ENCODE results near the gene PP2D1. TPM values are rescaled to one million over a fixed set of nuclear protein-coding genes. Genes with fewer than 3 reads are reported as not detected.

Gene PP2D1
- total and polyA plus RNA-seq, 9 of the 15 experiments (the other 6 are each of a cell fraction or from before 2014, with no cell fraction given), result 0.07 to 0.10 TPM; not detected in 7

DNA sequence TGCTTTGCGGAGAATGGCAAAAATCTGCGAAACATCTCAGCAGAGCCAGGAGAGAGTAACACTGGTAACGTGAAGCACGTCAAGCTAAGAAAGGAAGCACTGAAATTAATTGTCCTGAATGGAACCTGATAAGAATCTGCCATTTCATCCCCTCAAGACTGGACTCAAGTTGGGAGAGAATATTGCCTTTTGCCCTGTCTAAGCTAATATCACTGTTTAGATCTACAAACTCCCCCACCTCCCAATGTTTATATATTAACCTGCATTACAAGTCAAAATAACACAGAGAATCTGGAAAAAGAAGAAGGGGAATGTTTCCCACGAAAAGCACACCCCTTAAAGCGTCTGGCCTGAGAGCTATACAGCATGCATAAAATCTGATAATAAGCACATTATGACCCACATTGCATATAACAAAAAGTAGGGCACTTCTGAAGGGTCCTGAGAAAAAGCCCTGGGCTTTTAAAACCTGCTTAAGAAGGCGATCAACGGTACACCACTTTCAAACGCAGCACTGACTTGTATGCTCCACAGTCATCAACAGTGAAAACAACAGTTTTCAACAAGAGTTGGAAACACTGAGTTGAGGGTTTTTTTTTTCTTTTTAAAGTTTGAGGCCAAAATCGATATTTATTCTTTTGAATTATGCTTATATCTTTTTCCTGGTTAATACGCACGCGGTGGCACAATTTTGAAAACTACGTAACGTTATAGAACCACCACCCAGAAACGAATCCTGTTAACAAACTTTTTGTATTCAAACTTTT, 26.8 kb upstream of the PP2D1 start (continued):
- TF ChIP-seq CTBP1 (IDR thresholded peaks at IDR 0.05; ENCODE audit: borderline replicate concordance), result peak; percentile 58
- TF ChIP-seq LEF1 (IDR thresholded peaks at IDR 0.05), result peak; percentile 42; the same call in 1 of the 2 replicates
- TF ChIP-seq ZNF311 (CRISPR knock-in tag; IDR thresholded peaks at IDR 0.05), result no peak
- TF ChIP-seq HDAC2 (IDR thresholded peaks at IDR 0.05), result 0 out of 2 replicates have a peak, but pooled peaks have one; percentile 24
- TF ChIP-seq ETS2 (tag; IDR thresholded peaks at IDR 0.05; ENCODE audit: borderline replicate concordance, poor library complexity, severe bottlenecking), result no peak
- peak; percentile 87; the same call in 1 of the 2 replicates for TF ChIP-seq GATAD2B (IDR thresholded peaks at IDR 0.05; ENCODE audit: borderline replicate concordance)
- no peak for TF ChIP-seq ZNF239 (CRISPR knock-in tag; IDR thresholded peaks at IDR 0.05)
- TF ChIP-seq SMARCA4 (IDR thresholded peaks at IDR 0.05), result peak; percentile 94
- TF ChIP-seq, protein P1, sequence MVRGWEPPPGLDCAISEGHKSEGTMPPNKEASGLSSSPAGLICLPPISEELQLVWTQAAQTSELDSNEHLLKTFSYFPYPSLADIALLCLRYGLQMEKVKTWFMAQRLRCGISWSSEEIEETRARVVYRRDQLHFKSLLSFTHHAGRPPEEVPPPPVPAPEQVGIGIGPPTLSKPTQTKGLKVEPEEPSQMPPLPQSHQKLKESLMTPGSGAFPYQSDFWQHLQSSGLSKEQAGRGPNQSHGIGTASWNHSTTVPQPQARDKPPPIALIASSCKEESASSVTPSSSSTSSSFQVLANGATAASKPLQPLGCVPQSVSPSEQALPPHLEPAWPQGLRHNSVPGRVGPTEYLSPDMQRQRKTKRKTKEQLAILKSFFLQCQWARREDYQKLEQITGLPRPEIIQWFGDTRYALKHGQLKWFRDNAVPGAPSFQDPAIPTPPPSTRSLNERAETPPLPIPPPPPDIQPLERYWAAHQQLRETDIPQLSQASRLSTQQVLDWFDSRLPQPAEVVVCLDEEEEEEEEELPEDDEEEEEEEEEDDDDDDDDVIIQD (CRISPR knock-in tag; IDR thresholded peaks at IDR 0.05), result no peak
- no peak for TF ChIP-seq FUS (optimal IDR thresholded peaks at IDR 0.05; ENCODE audit: low read depth, low read length)
- TF ChIP-seq, protein P2, sequence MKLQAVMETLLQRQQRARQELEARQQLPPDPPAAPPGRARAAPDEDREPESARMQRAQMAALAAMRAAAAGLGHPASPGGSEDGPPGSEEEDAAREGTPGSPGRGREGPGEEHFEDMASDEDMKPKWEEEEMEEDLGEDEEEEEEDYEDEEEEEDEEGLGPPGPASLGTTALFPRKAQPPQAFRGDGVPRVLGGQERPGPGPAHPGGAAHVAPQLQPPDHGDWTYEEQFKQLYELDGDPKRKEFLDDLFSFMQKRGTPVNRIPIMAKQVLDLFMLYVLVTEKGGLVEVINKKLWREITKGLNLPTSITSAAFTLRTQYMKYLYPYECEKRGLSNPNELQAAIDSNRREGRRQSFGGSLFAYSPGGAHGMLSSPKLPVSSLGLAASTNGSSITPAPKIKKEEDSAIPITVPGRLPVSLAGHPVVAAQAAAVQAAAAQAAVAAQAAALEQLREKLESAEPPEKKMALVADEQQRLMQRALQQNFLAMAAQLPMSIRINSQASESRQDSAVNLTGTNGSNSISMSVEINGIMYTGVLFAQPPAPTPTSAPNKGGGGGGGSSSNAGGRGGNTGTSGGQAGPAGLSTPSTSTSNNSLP (IDR thresholded peaks at IDR 0.05; ENCODE audit: borderline replicate concordance, low read depth, low read length), result 0 out of 2 replicates have a peak, but pooled peaks have one; percentile 11
- TF ChIP-seq GABPB1 (CRISPR knock-in tag; IDR thresholded peaks at IDR 0.05), result no peak
- TF ChIP-seq RBM15 (IDR thresholded peaks at IDR 0.05; ENCODE audit: insufficient read depth, low read length), result no peak
- TF ChIP-seq, protein P3, sequence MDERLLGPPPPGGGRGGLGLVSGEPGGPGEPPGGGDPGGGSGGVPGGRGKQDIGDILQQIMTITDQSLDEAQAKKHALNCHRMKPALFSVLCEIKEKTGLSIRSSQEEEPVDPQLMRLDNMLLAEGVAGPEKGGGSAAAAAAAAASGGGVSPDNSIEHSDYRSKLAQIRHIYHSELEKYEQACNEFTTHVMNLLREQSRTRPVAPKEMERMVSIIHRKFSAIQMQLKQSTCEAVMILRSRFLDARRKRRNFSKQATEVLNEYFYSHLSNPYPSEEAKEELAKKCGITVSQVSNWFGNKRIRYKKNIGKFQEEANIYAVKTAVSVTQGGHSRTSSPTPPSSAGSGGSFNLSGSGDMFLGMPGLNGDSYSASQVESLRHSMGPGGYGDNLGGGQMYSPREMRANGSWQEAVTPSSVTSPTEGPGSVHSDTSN (CRISPR knock-in tag; IDR thresholded peaks at IDR 0.05; ENCODE audit: low read depth), result no peak
- TF ChIP-seq, protein P3 (tag; conservative IDR thresholded peaks at IDR 0.05; ENCODE audit: low read depth), result peak; percentile 65
- TF ChIP-seq ZNF12 (CRISPR knock-in tag; IDR thresholded peaks at IDR 0.05), result no peak
- TF ChIP-seq, protein P4, sequence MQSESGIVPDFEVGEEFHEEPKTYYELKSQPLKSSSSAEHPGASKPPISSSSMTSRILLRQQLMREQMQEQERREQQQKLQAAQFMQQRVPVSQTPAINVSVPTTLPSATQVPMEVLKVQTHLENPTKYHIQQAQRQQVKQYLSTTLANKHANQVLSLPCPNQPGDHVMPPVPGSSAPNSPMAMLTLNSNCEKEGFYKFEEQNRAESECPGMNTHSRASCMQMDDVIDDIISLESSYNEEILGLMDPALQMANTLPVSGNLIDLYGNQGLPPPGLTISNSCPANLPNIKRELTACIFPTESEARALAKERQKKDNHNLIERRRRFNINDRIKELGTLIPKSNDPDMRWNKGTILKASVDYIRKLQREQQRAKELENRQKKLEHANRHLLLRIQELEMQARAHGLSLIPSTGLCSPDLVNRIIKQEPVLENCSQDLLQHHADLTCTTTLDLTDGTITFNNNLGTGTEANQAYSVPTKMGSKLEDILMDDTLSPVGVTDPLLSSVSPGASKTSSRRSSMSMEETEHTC (IDR thresholded peaks at IDR 0.05), result no peak
- TF ChIP-seq EP400 (IDR thresholded peaks at IDR 0.05), result peak; percentile 38; the same call in 1 of the 2 replicates
- TF ChIP-seq HDAC1 (IDR thresholded peaks at IDR 0.05), result peak; percentile 52 to 56; a peak in 3 of 4 replicates

Data from K562 (cell line).